Measurements from ENCODE around the gene TSKU. TPM values are rescaled to one million over a fixed set of nuclear protein-coding genes. Genes with fewer than 3 reads are reported as not detected.
"Not testable (repeated sequence)": the region's sequence is repeated elsewhere in the genome, so short reads cannot be mapped to it uniquely, and the experiment has no call there.

Gene TSKU
- total RNA-seq, 1 experiment from 2014 or later = 23.5 TPM

DNA sequence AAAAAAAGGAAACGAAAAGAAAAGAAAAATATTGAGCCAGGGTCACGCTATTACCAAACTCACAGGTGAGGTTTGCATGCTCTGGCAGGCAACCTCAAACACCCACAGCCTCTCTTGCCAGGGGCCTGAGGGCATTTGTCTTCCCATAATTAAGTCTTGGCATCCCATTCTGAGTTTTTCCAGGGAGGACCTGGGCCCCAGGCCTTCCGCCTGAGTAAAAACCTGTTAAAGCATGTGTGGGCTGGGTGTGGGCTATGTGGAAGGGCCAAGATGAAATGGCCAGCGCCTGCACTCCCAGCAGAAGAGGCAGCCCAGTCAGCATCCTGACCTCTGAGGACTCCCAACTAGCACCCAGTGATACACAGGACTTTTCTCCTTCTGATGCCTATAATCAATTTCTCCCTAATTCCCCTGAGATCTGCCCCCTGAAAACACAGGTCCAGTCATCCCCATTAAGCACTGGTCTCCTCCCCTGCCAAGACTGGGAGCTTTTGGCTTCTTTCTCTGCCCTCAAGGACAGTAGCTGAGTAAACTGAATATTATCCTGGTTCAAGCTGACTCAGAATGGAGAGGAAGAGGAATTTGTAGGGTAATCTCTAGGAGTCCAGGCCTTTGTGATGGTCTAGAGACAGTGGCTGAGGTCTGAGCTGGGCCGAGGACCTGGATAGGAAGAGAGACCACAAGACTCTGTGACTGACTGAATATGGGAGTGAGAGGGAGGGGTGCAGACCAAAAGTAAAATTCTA lies 42.0 kb downstream of the TSKU start:
- in situ Hi-C loops (cut with HindIII; ENCODE audit: low pct_unique_long_range_greater_than_20kb, low sequenced_read_pairs) = no loop called here

DNA sequence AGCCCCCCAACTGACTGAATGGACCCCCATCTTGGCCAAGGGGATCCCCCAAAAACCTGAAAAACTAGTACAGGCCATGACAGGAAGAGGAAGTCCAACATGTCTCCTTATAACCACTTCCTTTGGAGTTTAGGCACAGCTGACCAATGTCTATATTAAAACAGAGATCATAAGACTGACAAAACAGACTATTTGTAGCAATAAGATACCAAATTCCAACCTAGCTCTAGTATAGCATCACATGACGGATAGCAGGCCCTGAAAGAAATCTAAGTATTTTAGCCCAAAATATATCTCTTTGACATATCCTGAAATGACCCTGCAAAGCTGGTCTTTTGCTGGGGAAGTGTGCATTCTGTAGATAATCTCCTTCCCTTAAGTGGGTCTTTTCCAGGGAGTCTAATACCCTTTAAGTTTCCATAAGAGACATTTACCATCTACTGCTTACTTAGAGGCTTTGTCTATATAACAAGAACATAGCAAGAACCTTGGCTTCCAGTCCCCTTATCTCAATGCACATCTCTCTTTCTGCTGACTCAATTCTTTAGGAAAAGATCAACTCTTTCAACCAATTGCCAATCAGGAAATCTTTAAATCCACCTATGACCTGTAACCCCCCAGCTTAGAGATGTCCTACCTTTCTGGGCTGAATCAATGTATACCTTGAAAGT lies 42.7 kb downstream of the TSKU start:
- in situ Hi-C loops (cut with HindIII; ENCODE audit: low pct_unique_long_range_greater_than_20kb, low sequenced_read_pairs) = no loop called here
- no peak for DNase-seq (ENCODE audit: low read depth, low spot score)

More for the DNA sequence above, 42.0 kb downstream of the TSKU start:
- no peak for DNase-seq (ENCODE audit: low read depth, low spot score)

GRCh38 chr11:76826508-76826907 lies 43.4 kb downstream of the TSKU start:
- DNase-seq (ENCODE audit: low read depth, low spot score); in situ Hi-C loops (cut with HindIII; ENCODE audit: low pct_unique_long_range_greater_than_20kb, low sequenced_read_pairs): not testable (repeated sequence)

- in situ Hi-C loops (cut with HindIII; ENCODE audit: low pct_unique_long_range_greater_than_20kb, low sequenced_read_pairs); DNase-seq (ENCODE audit: low read depth, low spot score): not testable (repeated sequence)
Measured at GRCh38 chr11:76827005-76827404, 43.8 kb downstream of the TSKU start.

- in situ Hi-C loops (cut with HindIII; ENCODE audit: low pct_unique_long_range_greater_than_20kb, low sequenced_read_pairs) = no loop called here
- DNase-seq (ENCODE audit: low read depth, low spot score) = no peak
Measured at GRCh38 chr11:76830639-76831327, 47.6 kb downstream of the TSKU start.

- no peak for DNase-seq (ENCODE audit: low read depth, low spot score)
- in situ Hi-C loops (cut with HindIII; ENCODE audit: low pct_unique_long_range_greater_than_20kb, low sequenced_read_pairs) = no loop called here
Measured at GRCh38 chr11:76831686-76832310, 48.6 kb downstream of the TSKU start.

DNA sequence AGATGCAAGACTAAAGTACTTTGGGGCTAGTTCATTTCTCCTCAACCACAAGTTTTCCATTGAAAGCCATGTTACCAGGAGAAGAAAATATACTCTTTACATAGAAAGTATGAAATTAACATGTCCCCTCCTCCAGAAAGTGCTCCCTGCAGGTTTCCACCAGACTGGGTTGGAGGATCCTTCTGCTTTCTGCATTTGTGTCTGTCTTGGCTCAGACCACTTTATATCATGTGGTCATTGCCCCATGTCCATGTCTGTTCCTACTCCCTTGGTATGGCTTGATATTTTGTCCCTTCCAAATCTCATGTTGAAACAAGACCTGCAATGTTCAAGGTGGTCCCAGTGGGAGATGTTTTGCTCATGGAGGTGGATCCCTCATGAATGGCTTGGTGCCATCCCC lies 49.2 kb downstream of the TSKU start:
- in situ Hi-C loops (cut with HindIII; ENCODE audit: low pct_unique_long_range_greater_than_20kb, low sequenced_read_pairs) = no loop called here
- no peak for DNase-seq (ENCODE audit: low read depth, low spot score)

GRCh38 chr11:76834151-76834550 lies 51.0 kb downstream of the TSKU start:
- in situ Hi-C loops (cut with HindIII; ENCODE audit: low pct_unique_long_range_greater_than_20kb, low sequenced_read_pairs) = no loop called here
- no peak for DNase-seq (ENCODE audit: low read depth, low spot score)

DNA sequence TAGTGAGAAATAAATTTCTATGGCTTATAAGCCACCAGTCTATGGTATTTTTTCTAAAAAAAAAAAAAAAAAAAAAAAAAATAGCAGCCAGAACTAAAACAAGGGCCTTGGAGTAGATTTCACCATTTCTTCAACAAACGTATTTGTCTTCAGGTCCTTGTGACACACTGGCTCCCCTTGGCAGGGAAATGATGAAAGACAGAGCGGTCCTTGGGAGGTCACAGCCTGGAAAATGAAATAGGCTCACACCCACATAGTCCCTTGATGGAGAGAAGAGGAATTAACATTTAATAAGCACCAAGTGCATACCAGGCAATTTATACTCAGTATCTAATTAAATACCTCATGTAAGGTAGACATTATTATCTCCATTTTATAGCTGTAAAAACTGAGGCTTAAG lies 51.9 kb downstream of the TSKU start:
- DNase-seq (ENCODE audit: low read depth, low spot score) = no peak
- in situ Hi-C loops (cut with HindIII; ENCODE audit: low pct_unique_long_range_greater_than_20kb, low sequenced_read_pairs) = no loop called here

DNA sequence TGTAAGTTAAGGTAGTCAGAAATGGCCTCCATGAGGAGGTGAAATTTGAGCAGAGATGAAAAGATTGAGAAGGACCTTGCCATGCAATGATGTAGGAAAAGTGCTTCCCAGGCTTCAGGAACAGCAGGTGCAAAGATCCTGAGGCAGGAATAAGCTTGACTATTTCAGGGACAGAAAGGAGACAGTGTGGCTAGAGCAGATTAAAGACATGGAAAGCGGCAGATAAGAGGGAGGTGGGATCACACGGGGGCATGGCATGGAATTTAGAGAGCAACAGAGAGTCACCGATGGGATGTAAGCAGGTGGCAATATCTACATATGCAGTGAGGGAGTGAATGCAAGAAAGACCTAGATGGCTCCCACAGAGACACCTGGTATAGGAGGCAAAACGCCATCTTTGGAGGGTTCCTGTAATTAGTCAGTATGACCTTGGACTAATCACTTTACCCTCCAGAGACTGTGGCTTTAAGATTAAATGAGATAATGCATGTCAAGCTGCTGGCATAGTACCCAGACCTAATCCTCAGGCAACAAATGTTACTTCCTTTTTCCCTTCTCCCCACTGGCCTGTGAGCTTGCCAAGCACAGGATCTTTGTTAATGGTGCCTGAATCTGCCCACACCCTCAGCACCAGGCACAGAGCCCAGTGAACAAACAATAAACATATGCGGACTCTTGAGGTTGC lies 52.9 kb downstream of the TSKU start:
- in situ Hi-C loops (cut with HindIII; ENCODE audit: low pct_unique_long_range_greater_than_20kb, low sequenced_read_pairs) = no loop called here
- DNase-seq (ENCODE audit: low read depth, low spot score) = no peak

DNA sequence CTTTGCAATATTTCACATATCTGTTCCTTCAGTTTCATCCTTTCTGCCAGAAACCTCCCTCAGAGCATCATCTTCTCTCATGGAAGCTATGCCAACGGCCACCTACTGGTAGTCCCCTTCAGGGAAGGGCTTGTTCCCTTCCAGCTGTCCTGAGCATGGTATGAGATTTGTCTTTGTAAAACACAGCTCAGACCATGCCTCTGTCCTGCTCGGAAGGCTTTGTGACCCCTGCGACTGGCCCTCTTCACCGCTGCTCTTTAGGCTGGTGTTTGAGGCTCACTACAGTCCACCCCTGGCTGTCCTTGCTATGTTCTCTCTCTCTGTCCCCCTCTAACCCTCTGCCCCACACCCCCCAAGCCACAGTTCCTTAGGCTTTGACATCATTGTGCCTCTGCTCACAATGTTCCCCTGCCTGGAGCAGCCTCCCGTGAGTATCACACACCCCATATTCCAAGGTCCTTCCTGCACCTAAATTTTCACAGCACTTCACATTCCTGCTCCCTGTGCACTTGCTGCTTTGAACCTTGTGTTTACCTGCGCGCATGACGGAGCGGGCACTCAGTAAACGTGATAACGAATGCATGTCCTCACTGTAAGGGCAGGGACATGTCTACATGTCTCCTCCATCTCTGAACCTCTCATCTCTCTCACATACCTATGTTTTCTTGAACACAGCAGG lies 53.6 kb downstream of the TSKU start:
- in situ Hi-C loops (cut with HindIII; ENCODE audit: low pct_unique_long_range_greater_than_20kb, low sequenced_read_pairs) = no loop called here
- DNase-seq (ENCODE audit: low read depth, low spot score) = no peak

DNA sequence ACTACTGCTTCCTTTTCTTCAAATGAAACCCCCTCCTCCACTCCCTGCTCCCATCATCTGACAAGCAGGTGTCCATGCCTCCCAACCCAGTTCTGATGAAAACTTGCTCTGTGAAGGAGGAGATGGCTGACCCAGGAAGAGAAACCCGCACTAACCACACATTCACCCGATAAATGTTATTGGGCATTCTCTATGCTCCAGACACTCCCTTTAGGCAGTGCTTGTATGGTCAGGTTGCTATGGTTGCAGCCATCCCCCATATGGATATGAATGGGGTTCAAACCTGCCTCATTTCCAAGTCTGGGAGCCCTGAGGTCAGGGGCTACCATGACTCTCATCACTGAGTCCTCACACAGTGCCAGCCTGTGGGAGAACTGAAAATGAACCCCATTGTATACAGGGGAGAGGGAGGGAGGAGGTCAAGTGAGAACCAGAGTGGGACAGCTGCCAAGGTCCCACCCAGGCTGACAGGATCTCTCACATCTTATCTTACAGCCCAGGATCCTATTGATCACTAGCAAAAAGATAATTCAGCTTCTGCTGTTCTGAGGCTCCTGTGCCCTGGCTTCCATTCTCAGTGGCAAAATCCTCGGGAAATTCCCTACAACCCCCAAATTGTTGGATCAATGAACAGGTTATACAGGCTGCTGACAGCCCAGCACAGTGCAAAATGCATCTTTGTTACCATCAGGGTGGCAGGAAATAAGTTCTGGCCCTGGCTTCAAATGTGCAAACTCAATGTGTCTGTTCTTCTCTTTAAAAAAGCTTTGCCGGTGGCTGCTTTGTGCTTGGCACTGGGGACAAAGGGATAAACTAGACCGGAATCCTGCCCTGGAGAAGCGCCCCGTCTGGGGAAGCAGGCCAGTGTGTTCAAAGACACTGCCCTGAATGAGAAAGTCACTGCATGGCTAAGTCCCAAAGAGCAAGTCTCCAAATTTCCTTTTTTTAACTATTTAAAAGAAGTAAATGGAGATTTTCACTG lies 54.8 kb downstream of the TSKU start:
- in situ Hi-C loops (cut with HindIII; ENCODE audit: low pct_unique_long_range_greater_than_20kb, low sequenced_read_pairs) = no loop called here
- no peak for DNase-seq (ENCODE audit: low read depth, low spot score)

GRCh38 chr11:76838678-76839068 lies 55.5 kb downstream of the TSKU start:
- in situ Hi-C loops (cut with HindIII; ENCODE audit: low pct_unique_long_range_greater_than_20kb, low sequenced_read_pairs) = no loop called here
- peak; percentile 54 for DNase-seq (ENCODE audit: low read depth, low spot score)

DNA sequence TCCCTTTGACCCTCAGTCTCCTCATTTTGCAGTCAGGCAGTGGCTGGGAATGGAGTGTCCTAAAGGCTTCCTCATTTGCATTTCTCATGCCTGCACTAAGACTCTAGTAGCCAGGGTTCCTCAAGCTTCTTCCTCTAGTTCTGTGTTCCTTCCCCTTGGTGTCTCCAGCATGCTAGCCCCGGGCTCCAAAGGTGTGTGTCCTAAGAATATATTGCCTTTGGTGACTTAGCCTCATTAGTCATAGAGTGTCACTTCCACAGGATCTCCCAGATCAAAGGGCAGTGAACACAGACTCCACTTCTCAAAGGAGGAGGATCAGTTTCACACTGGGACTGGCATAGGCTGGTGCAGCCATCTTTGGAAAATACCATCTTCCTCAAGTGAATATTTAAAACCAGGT lies 56.2 kb downstream of the TSKU start:
- DNase-seq (ENCODE audit: low read depth, low spot score) = no peak
- in situ Hi-C loops (cut with HindIII; ENCODE audit: low pct_unique_long_range_greater_than_20kb, low sequenced_read_pairs) = no loop called here

DNA sequence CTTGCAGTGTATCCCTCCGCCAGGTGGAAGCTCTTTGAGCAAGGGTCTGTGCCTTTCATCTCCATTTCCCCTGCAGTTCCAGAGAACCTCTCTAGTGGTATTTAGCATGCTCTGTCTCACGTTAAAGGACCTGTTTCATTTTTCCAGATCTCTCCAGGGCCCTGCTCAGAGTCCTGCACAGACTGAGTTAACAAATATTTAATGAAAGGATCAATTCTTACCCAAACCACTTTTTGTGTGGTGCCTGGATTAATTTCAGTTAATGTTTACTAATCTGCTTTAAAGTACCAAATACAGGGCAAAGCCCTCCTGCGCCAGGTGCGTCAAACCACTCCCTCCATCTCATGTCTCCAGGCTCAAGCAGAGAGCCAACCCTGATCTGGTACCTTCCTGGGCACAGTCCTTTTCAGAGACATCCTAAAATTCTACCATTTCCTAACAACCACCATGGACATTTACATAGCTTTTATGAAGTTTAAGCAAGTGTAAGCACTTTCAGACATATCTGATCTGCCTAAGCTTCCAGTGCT lies 58.8 kb downstream of the TSKU start:
- in situ Hi-C loops (cut with HindIII; ENCODE audit: low pct_unique_long_range_greater_than_20kb, low sequenced_read_pairs) = no loop called here
- DNase-seq (ENCODE audit: low read depth, low spot score) = no peak

GRCh38 chr11:76843907-76844306 lies 60.8 kb downstream of the TSKU start:
- DNase-seq (ENCODE audit: low read depth, low spot score) = no peak
- in situ Hi-C loops (cut with HindIII; ENCODE audit: low pct_unique_long_range_greater_than_20kb, low sequenced_read_pairs) = no loop called here
